HG03039 (cell line): ENCODE results near the gene DPY19L3.
"Not testable (repeated sequence)": the region's sequence is repeated elsewhere in the genome, so short reads cannot be mapped to it uniquely, and the experiment has no call there.

Source experiments
- ATAC-seq: cut with Tn5 transposase; IDR thresholded peaks from one replicate; pipeline ENCODE4 v1.9.1; 2021; ENCODE audit warnings: mild to moderate bottlenecking, moderate library complexity; ENCODE audit not compliant: unreplicated experiment

Gene DPY19L3, protein sequence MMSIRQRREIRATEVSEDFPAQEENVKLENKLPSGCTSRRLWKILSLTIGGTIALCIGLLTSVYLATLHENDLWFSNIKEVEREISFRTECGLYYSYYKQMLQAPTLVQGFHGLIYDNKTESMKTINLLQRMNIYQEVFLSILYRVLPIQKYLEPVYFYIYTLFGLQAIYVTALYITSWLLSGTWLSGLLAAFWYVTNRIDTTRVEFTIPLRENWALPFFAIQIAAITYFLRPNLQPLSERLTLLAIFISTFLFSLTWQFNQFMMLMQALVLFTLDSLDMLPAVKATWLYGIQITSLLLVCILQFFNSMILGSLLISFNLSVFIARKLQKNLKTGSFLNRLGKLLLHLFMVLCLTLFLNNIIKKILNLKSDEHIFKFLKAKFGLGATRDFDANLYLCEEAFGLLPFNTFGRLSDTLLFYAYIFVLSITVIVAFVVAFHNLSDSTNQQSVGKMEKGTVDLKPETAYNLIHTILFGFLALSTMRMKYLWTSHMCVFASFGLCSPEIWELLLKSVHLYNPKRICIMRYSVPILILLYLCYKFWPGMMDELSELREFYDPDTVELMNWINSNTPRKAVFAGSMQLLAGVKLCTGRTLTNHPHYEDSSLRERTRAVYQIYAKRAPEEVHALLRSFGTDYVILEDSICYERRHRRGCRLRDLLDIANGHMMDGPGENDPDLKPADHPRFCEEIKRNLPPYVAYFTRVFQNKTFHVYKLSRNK

DNA sequence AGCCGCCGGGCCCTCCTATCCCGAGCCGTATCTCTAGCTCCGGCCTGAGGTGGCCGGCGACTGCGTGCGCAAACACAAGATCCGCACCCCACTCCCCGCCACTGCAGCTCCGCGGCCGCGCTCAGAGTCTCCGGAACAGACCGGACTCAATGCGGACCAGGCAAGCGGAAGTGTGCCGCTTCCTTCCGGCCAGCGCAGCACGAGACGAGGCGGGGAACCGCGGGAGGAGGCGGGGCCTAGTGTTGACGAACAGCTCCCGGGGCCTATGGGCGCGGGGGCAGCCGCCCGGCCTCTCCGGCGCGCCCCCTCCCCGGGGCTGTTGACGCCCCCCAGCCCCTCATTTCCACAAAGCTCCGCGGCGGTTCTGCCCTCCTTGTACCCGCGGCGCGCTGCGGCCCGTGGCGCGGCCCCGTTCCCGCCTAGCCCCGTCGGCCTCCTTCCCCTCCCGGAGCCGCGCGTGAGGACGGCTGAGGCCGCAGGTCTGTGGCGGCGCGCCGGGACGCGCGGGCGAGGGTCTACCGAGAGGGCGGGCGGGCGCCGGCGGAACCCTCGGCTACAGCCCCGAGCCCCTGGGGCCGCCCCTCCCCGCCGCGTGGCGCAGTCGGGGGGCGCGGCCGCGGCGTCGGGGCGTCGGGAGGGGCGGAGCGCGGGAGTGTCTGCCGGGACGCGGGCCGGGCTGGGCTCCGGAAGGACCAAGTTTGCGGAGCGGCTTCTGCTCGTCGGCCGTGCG, at the start of gene DPY19L3:
Gene DPY19L3, plus strand, starts transcription at position 340 of the 730 bp plus-strand sequence. CDS start 2,484 bp downstream, outside the sequence.
- peak; percentile 95 for ATAC-seq

DNA sequence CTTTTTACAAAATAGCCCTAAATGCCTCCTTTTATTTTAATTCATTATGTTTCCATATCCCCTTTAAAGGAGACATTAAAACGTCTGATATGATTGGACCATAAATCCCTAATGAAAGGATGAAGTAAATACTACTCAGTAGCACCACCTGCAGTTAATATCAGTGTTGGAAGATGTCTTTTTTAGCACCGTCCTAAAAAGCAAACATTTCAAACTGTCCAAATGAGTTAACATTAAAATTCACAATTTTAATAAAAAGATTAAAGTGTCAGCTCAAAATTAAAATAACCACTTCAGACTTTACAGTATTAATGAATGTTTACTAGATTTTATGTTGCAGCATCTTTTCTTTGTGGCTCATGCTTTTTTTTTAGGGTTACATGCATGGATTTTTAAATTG, 47.9 kb upstream of the DPY19L3 start:
- ATAC-seq: no peak

DNA sequence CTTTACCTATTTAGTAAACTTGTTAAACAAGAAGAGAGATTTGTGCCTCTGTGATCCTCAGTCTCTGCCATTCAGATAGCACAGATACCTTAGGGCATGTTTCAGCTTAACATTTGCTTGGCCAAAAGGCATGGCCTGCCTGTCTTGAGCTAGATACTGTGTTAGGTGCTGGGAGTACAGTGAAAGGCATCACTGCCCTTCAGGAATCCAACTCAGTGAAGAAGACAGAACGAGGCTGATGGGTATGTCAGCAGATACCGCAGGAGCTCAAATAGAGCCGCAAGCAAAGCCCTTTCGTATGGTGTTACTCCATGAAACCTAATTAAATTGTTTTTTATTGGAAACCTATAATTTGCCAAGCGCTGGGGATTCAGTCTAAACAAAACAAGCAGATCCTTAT, 47.2 kb upstream of the DPY19L3 start:
- ATAC-seq: no peak

DNA sequence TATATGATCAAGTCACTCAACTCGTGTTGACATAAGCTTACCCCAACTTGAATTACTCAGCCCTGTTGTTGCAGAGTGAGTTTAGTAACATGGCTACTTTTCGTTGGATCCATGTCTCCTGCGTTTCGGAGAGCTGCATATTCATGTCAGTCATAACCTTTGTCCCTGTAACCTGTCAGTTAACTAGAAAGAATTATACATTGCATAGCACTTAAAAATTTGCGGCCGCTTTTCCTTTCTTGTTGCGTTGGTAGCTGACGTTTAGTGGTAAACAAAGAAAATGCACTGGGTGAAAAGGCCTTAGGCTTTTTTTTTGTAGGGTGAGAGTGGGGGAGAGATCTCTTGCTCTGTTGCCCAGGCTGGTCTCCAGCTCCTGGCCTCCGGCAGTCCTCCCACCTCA, 46.0 kb upstream of the DPY19L3 start:
- ATAC-seq: no peak

DNA sequence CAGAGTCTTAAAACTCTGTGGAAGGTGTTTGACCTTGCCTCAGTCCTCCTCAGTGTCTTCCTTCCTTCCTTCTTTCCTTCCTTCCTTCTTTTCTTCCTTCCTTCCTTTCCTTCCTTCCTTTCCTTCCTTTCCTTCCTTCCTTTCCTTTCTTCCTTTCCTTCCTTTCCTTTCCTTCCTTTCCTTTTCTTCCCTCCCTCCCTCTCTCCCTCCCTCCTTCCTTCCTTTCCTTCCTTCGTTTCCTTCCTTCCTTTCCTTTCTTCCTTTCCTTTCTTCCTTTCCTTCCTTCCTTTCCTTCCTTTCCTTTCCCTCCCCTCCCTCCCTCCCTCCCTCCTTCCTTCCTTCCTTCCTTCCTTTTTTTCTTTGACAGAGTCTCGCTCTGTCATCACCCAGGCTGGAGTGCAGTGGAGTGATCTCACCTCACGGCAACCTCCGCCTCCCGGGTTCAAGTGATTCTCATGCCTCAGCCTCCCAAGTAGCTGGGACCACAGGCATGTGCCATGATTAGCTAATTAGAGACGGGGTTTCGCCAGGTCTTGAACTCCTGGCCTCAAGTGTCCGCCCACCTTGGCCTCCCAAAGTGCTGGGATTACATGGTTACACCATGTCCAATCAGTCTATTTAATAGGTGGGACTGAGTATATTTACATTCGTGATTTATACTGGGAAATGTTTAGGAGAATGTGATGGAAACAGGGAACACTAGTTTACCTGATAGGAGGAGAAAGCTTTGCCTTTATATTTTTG, 43.8 kb upstream of the DPY19L3 start:
- no peak for ATAC-seq

DNA sequence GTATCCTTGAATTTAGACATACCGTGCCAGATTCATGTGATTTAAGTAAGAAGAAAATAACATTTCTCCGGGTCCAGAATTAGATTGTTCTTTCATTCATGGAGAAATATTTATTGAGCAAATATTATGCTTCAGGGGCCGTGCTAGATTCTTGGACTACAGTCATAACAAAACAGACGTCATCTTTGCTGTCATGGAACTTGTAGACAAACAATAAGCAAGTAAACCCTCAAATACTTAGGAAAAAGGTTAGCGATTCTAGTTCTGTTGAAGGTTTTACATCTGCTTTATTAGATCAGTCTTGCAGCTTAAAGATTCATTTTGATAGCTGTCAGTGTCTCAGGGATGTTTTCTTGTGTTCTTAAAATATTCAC, 43.3 kb upstream of the DPY19L3 start:
- ATAC-seq: no peak

DNA sequence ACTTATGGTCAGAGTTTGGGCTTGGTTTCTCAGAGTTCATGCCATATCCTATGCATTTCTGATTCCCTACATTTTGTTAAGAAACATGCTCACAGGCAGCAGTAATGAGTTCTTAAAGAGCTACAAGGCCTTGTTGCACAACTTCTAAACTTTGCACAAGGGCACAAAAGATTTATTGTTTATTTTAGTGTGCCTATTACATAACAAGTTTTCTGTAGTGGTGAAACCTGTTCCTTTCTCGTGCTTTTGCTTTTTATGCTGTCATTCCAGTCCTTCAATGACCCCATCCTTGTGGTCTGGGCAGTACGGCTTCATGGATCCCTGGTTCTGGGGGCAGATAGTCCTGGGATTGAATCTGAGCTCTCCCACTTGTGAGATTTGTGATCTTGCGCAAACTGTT, 42.4 kb upstream of the DPY19L3 start:
- no peak for ATAC-seq

DNA sequence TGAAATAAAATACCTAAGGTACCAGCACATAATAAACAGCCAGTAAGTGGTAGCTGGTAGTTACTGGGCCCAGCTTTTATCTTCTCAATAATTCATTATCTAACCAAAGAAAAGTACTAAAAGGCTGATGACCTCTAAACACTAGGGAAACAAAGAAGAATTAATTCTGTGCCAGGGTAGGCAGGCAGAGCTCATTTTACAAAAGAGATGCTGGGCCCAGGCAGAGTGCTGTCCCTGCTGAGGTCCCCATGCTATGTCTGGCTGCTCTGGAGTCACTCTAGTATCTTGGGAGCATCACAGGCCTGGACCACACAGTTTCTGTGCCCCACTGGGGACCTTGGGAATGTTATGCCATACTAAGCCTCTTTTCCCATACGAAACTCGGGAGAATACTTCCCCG, 41.9 kb upstream of the DPY19L3 start:
- no peak for ATAC-seq

DNA sequence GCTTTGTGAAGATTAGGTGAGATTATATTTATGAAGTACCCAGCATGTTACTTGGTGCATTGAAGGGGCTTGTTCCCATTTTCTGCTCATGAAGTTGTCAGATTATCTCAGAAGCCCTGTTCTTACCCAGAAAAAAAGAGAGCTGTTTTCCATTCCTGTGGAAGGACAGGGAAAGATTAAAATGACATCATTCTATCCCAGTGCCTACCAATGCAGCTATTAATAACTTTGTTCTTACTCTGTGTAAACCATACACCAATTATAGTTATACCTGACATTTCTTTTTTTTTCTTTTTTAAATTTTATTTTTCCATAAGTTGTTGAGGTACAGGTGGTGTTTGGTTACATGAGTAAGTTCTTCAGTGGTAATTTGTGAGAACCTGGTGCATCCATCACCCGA, 41.5 kb upstream of the DPY19L3 start:
- no peak for ATAC-seq

DNA sequence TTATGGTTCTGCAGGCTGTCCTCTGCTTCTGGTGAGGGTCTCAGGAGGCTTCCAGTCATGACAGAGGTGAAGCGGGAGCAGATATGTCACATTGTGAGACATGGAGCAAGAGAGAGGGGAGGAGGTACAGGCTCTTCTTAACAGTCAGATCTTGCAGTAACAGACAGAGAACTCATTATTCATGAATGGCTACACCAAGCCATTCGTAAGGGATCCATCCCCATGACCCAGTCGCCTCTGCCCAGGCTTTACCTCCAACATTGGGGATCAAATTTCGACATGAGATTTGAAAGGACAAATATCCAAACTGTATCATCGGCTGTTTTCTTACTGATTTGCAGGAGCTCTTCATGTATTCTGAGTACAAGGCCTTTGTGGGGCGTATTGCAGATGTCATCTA, 38.5 kb upstream of the DPY19L3 start:
- no peak for ATAC-seq

DNA sequence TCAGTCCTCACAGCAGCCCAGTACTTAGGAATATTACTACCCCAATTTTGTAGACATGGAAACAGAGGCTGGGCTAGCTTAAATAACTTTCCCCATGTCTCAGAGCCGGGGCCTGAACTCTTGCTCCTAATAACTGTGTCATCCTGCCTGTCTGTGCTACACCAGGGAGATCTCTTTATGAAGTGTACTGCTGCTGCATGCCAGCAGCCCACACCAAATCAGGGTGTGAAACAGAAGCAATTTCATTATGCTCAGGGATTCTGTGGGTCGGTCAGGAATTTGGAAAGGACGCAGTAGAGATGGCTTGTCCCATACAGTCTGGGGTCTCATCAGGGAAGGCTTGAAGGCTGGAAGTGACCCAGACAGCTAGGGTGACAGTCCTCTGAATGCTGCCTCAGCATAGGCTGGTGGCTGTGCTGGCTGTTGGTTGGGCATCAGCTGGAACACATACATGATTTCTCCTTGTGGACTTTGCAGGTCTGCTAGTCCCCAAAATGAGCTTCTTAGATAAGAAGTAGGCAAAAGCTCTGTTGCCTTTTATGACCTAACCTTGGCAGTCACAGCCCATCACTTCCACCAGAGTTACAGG, 37.5 kb upstream of the DPY19L3 start:
- no peak for ATAC-seq

DNA sequence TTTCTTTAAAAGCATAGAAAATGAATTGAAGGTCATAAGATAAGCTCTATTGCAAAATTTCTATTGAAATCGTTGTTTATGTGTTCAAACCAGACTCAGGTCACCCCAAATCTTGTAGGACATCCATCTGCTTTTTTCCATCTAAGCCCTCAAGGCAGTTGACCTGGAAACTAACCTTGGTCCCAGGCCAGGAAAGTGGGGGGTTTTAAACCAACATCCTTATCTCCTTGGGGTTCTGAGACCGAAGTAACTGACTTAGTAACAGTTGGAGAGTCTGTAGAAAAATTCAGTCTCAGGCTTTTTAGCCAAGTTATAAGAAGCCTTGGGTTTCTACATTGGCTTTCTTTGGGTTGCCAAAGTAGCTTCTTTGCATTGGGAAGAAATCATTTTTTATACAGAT, 36.8 kb upstream of the DPY19L3 start:
- ATAC-seq: no peak

DNA sequence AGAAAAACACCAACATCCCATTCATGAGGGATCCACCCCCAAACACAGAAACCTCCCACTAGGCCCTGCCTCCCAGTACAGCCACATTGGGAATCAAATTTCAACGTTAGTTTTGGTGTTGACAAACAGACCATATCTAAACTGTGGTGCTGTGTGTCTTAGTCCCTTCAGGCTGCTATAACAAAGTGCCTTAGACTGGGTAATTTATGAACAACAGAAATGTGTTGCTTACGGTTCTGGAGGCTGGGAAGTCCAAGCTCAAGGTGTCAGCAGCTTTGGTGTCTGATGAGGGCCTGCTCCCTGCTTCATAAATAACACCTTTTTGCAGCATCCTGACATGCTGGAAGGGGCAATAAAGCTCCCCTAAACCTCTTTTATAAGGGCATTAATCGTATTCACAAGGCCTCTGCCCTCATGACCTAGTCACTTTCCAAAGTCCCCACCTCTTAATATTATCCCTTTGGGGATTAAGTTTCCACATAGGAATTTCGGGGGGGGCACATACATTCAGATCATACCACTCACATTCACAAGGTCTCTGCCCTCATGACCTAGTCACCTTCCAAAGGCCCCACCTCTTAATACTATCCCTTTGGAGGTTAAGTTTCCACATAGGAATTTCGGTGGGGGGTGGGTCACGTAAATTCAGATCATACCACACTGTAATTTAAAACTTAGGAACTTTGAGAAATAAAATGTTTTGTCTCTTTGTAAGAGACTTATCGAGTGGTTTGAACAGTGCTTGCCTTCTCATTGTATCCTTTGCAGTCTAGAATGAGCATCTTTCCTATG, 32.6 kb upstream of the DPY19L3 start:
- ATAC-seq: no peak

DNA sequence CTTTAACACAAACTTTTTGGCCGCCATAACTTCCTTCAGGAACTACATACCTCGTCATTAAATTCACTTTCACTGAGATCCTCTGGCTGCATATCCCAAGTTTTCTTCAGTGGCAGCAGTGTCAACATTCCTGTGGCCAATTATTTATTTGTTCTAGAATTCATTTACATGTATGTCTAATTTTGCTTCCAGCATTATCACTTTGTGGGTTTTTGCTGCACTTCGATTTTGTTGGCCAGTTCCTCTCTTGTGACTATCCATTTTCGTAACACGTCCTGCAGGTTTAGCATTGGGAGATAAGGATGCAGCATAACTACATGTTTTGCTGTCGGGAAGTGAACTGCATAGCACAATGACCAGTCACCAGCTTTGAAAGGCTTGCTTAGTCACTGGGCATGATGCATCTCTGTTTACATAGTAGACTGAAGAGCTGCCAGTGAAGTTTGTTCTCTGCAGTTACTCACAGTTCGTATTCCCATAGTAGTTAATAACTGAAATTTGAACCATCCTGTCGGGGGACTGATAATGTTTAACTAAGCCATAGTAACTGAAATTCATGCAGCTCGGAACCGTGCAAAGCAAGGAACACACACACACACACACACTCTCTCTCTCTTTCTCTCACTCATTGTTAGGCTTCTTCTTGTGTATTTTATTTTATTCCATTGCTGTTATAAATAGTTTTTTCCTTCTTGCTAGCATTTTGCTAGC, 31.8 kb upstream of the DPY19L3 start:
- no peak for ATAC-seq

DNA sequence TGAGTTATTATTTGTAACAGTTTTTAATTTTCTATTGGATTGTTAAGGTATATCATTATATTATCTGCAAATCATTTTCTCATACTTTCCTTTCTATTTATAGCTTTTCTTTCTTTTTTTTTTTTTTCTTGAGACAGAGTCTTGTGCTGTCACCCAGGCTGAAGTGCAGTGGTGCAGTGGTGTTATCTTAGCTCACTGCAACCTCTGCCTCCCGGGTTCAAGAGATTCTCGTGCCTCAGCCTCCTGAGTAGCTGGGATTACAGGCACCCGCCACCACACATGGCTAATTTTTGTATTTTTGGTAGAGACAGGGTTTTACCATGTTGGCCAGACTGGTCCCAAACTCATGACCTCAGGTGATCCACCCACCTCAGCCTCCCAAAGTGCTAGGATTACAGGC, 31.2 kb upstream of the DPY19L3 start:
- ATAC-seq: not testable (repeated sequence)

DNA sequence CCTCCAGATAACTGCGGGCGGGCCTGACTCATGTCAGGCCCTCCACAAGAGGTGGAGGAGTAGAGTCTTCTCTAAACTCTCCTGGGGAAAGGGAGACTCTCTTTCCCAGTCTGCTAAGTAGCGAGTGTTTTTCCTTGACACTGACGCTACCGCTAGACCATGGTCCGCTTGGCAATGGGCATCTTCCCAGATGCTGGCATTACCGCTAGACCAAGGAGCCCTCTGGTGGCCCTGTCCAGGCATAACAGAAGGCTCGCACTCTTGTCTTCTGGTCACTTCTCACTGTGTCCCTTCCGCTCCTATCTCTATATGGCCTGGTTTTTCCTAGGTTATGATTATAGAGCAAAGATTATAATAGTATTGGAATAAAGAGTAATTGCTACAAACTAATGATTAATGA, 28.5 kb upstream of the DPY19L3 start:
- not testable (repeated sequence) for ATAC-seq

DNA sequence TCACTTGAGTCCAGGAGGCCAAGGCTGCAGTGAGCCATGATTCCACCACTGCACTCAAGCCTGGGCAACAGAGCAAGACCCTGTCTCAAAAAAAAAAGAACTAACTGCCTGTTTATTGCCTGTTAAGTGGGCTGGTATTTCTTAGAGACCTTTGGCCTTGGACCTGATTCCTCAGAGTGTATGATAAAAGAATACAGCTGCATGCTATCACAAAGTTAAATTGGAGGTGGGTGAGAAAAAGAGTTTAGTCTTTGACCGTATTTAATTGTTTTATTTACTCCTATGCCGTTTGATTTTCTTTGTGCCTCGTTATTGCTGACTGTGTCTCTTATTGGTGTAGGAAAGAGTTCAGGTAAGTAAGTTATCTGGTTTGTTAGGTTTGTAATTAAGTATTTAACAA, 25.3 kb upstream of the DPY19L3 start:
- ATAC-seq: no peak

DNA sequence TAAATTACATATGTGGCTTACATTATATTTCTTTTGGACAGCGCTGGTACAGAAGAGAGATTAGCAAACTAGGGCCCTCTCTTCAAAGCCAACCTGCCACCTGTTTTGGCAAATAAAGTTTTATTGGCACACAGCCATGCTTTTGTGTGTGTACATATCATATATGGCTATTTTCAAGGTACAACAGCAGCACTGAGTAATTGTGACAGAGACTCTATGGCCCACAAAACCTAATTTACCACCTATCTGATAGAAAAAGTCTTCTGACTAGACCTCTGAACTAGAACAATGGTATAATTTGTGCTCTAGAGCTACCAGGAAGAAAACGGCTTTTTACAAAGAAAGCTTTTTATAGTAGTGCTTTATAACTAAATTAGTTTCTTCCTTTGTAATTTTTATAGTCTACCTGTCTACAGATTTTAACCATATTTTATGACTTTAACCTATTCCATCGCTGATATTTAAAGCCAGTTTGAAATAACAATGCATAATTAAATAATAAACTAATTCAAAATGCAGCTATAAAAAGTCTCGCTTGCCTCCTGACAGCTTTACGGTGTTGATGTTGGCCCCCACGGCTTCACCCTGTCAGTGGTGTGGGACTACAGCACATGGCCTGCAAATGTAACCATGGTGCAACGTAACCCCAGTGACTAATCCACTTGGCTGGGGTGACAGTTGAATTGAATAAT, 17.7 kb upstream of the DPY19L3 start:
- no peak for ATAC-seq

DNA sequence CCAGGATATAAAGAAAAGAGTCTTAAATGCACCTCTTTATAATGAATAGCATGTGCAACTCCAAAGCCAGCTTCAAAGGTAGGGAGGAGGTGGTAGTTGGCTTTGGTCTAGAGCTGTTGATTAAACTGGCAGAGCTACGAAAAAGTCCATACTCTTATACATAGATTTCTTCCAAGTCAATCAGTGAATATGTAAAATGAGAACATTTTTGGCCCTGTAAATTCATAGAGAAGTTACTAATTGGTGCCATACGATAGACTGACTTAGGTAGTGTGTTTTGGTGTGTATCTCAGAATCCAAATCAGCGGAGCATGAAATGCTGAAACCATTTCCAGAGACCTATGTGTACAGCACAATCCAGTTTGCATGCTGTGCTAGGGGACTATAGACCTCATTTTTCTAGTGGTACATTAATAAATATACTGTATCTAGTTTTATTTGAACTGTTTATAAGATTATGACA, 17.1 kb upstream of the DPY19L3 start:
- no peak for ATAC-seq
